ENCODE measurements around the gene KIF1B. TPM values are rescaled to one million over a fixed set of nuclear protein-coding genes. Genes with fewer than 3 reads are reported as not detected.

KIF1B gene
- total and polyA plus RNA-seq, 10 of the 15 experiments (the other 5 are each of a cell fraction or from before 2014, with no cell fraction given), result 2.1 to 16.5 (median 8.7) TPM

GRCh38 chr1:10237157-10237539 lies 26.8 kb downstream of the KIF1B start (continued):
- TF ChIP-seq ZNF592 (IDR thresholded peaks at IDR 0.05) (no peak), RUNX3 (IDR thresholded peaks at IDR 0.05; ENCODE audit: low read length) (peak; percentile 41; the same call in 1 of the 2 replicates), KLF5 (IDR thresholded peaks at IDR 0.05; ENCODE audit: partially characterized antibody) (no peak)

GRCh38 chr1:10242135-10242534 lies 31.8 kb downstream of the KIF1B start:
- H4K20me1 ChIP-seq (ENCODE audit: control insufficient read depth, insufficient read depth), result no peaks in the 10 kb centered on the region
- H3K36me3 ChIP-seq (ENCODE audit: control insufficient read depth in 2 of 2, insufficient read depth in 2 of 2, low read length in 1 of 2), result no peaks in the 10 kb centered on the region
- H3K79me2 ChIP-seq (ENCODE audit: control insufficient read depth, insufficient read depth, low read length), result no peaks in the 10 kb centered on the region; the same call in 1 of the 2 replicates
- H3K9me3 ChIP-seq (replicated peaks; ENCODE audit: control insufficient read depth, insufficient read depth, low read length), result no peaks in the 10 kb centered on the region; the same call in 2 of the 3 replicates
- H3K4me1 ChIP-seq (ENCODE audit: control insufficient read depth, insufficient read depth, low read length), result peaks cover 12% of the 10 kb centered on the region
- no peak overlapping the region for H2AFZ ChIP-seq (ENCODE audit: control insufficient read depth, low read depth, low read length)
- H3K4me3 ChIP-seq, result no peak overlapping the region
- H3K4me2 ChIP-seq (ENCODE audit: control insufficient read depth, insufficient read depth), result no peak overlapping the region
- ChIA-PET RAD21 (ENCODE audit: unreplicated experiment) (no interaction called here), CTCF (interaction anchor here (0.6 to 1.1 kb wide), 2 partner anchors 32 to 382 kb away, joined by 3 to 4 read pairs; partner anchors contain the start of gene KIF1B), POLR2A (no interaction called here), SMC1A (ENCODE audit: uncharacterized antibody, unreplicated experiment) (no interaction called here)
- in situ Hi-C loops (cut with MboI), result no loop called here
- no peak overlapping the region for H3K27ac ChIP-seq (ENCODE audit: control insufficient read depth, insufficient read depth)
- FAIRE-seq (no peak), ATAC-seq (no peak), DNase-seq (ENCODE audit: low read depth, low spot score) (no peak)
- H3K27me3 ChIP-seq (replicated peaks in 1 of 2; ENCODE audit: control insufficient read depth in 2 of 2, insufficient read depth in 2 of 2, low read length in 1 of 2), result no peaks in the 10 kb centered on the region
- WGBS (ENCODE audit: insufficient coverage, insufficient replicate concordance, low lambda C conversion rate, missing lambda C conversion rate), result 90% methylated on average over 7 of the region's 7 CpGs
- no TSS peak for BruUV-seq (replicated peaks)
- H3K9ac ChIP-seq (ENCODE audit: control insufficient read depth, insufficient read depth, low read length), result no peak overlapping the region
- intact Hi-C loops (cut with micrococcal nuclease; ENCODE audit: unreplicated experiment), result no loop called here
- TF ChIP-seq GATAD2B (conservative IDR thresholded peaks at IDR 0.05; ENCODE audit: low read depth) (no peak), ETV6 (conservative IDR thresholded peaks at IDR 0.05 in 1 of 2, IDR thresholded peaks at IDR 0.05 in 1 of 2; ENCODE audit: borderline replicate concordance in 1 of 2, low read depth in 1 of 2) (no peak), CTCF (IDR thresholded peaks at IDR 0.05 in 2 of 3, conservative IDR thresholded peaks at IDR 0.05 in 1 of 3; ENCODE audit: control insufficient read depth in 2 of 3, extremely low read depth in 1 of 3, insufficient read depth in 1 of 3, low read depth in 3 of 3, low read length in 3 of 3) (no peak), IRF4 (IDR thresholded peaks at IDR 0.05; ENCODE audit: low read depth, low read length) (no peak), CREB1 (IDR thresholded peaks at IDR 0.05; ENCODE audit: low read depth) (no peak), PBX3 (IDR thresholded peaks at IDR 0.05; ENCODE audit: insufficient replicate concordance, low read depth, low read length) (no peak), EED (IDR thresholded peaks at IDR 0.05; ENCODE audit: low read depth) (no peak), NFYA (IDR thresholded peaks at IDR 0.05; ENCODE audit: borderline replicate concordance, low read depth, low read length) (no peak), POLR2AphosphoS2 (IDR thresholded peaks at IDR 0.05; ENCODE audit: low read depth, low read length) (no peak), STAT1 (conservative IDR thresholded peaks at IDR 0.05) (no peak), MYB (IDR thresholded peaks at IDR 0.05; ENCODE audit: borderline replicate concordance, low read depth, low read length) (no peak), NRF1 (conservative IDR thresholded peaks at IDR 0.05; ENCODE audit: low read depth, low read length) (no peak), KAT2A (conservative IDR thresholded peaks at IDR 0.05; ENCODE audit: control insufficient read depth, low read depth, low read length) (no peak), RCOR1 (conservative IDR thresholded peaks at IDR 0.05; ENCODE audit: low read depth, low read length) (no peak)
